H1 (cell line): ENCODE measurements around the gene ESPNL. TPM values are rescaled to one million over a fixed set of nuclear protein-coding genes. Genes with fewer than 3 reads are reported as not detected.

Experiments used
- CTCF ChIA-PET: fragments of 300-600 bp; sonication (Branson Sonifier 250); formaldehyde crosslinking; loops from one replicate; lab custom pipeline; 2021; ENCODE audit not compliant: partially characterized antibody; lab: Charles Lee
- POLR2A ChIA-PET: fragments of 300-600 bp; sonication (Branson Sonifier 250); formaldehyde crosslinking; loops from one replicate; lab custom pipeline; 2021; ENCODE audit warnings: inconsistent platforms; ENCODE audit not compliant: partially characterized antibody; lab: Charles Lee
- DNase-seq, 2 experiments: peaks; one replicate each; pipeline versions ENCODE4 v3.0.0 to v3.0.0-alpha.2; 2010 to 2022; ENCODE audit warnings: low spot score in 2 of 2, low read depth in 1 of 2, mixed read lengths in 1 of 2
- FAIRE-seq: peaks from 2 replicates; lab custom pipeline; 2011; peaks lifted over from hg19 to GRCh38; lab: Jason Lieb, UNC
- H2AFZ ChIP-seq: 2 replicates; pipeline ENCODE4 v1.8.1; 2012; ENCODE audit warnings: low read length, inconsistent platforms
- H2AK5ac ChIP-seq: 2 replicates; pipeline ENCODE4 v1.6.1; 2013; ENCODE audit warnings: low read depth, low read length
- H2BK120ac ChIP-seq: replicated peaks from 2 replicates; pipeline ENCODE3; 2013; ENCODE audit warnings: low read depth, low read length, inconsistent platforms
- H2BK12ac ChIP-seq: 2 replicates; pipeline ENCODE4 v1.6.1; 2013; ENCODE audit warnings: low read depth, low read length
- H2BK15ac ChIP-seq: 2 replicates; pipeline ENCODE4 v1.6.1; 2013; ENCODE audit warnings: low read length
- H2BK20ac ChIP-seq: 2 replicates; pipeline ENCODE4 v1.6.1; 2013; ENCODE audit warnings: low read length
- H2BK5ac ChIP-seq: 2 replicates; pipeline ENCODE4 v1.6.1; 2013; ENCODE audit warnings: low read depth, low read length
- H3K14ac ChIP-seq: 2 replicates; pipeline ENCODE4 v1.6.1; 2013; ENCODE audit warnings: inconsistent platforms; ENCODE audit not compliant: insufficient read length
- H3K18ac ChIP-seq: 2 replicates; pipeline ENCODE4 v1.6.1; 2013; ENCODE audit warnings: low read length; ENCODE audit errors: extremely low read depth
- H3K23ac ChIP-seq: 2 replicates; pipeline ENCODE4 v1.6.1; 2013; ENCODE audit warnings: inconsistent platforms; ENCODE audit not compliant: insufficient read length
- H3K23me2 ChIP-seq: 2 replicates; pipeline ENCODE4 v1.6.1; 2013; ENCODE audit warnings: low read depth, low read length
- H3K27ac ChIP-seq: 2 replicates; pipeline ENCODE4 v1.6.1; 2011; ENCODE audit warnings: low read depth, low read length, inconsistent platforms
- H3K27me3 ChIP-seq, 4 experiments: replicated peaks in 1 of 4; 1 replicate in 1 of 4; 2 replicates in 3 of 4; pipeline versions ENCODE4 v1.6.1 to v1.8.1; 2011 to 2013; ENCODE audit warnings: low read length in 3 of 4, mild to moderate bottlenecking in 3 of 4, inconsistent platforms in 2 of 4, mixed read lengths in 2 of 4, moderate library complexity in 1 of 4; ENCODE audit not compliant: control insufficient read depth in 3 of 4, insufficient read depth in 3 of 4; ENCODE audit errors: extremely low read depth in 1 of 4
- H3K36me3 ChIP-seq, 4 experiments: 2 replicates each; pipeline versions ENCODE4 v1.6.1 to v1.8.1; 2011 to 2013; ENCODE audit warnings: mild to moderate bottlenecking in 4 of 4, low read length in 3 of 4, moderate library complexity in 2 of 4, control low read depth in 1 of 4, inconsistent platforms in 1 of 4; ENCODE audit not compliant: insufficient read depth in 4 of 4, control insufficient read depth in 2 of 4
- H3K4ac ChIP-seq: replicated peaks from 2 replicates; pipeline ENCODE3; 2013; ENCODE audit warnings: low read length, low read depth, mixed read lengths, inconsistent platforms; ENCODE audit not compliant: insufficient read length
- H3K4me1 ChIP-seq, 4 experiments: replicated peaks in 1 of 4; 1 replicate in 1 of 4; 2 replicates in 3 of 4; pipeline versions ENCODE4 v1.6.1 to v1.8.1; 2011 to 2013; ENCODE audit warnings: low read length in 3 of 4, inconsistent platforms in 2 of 4, mixed read lengths in 1 of 4; ENCODE audit not compliant: insufficient read depth in 4 of 4, control insufficient read depth in 3 of 4
- H3K4me2 ChIP-seq, 2 experiments: 2 replicates each; pipeline versions ENCODE4 v1.6.1 to v1.8.1; 2011 to 2013; ENCODE audit warnings: low read depth in 2 of 2, low read length in 2 of 2, control low read depth in 1 of 2, inconsistent platforms in 1 of 2, mild to moderate bottlenecking in 1 of 2; ENCODE audit not compliant: insufficient read depth in 1 of 2
- H3K4me3 ChIP-seq, 4 experiments: fragments of 200-600, 300-600 bp in 1 of 4; sonication (generic), shearing (Covaris generic), sonication (Bioruptor Twin) in 1 of 4; 2 replicates each; pipeline versions ENCODE4 v1.5.1 to v1.8.1; 2011 to 2016; ENCODE audit warnings: low read length in 4 of 4, low read depth in 3 of 4, control low read depth in 2 of 4, inconsistent platforms in 2 of 4, mild to moderate bottlenecking in 2 of 4, mixed read lengths in 1 of 4, moderate library complexity in 1 of 4; ENCODE audit not compliant: insufficient read depth in 2 of 4; ENCODE audit errors: extremely low read depth in 1 of 4
- H3K56ac ChIP-seq: replicated peaks from 2 replicates; pipeline ENCODE3; 2013; ENCODE audit warnings: low read depth, mild to moderate bottlenecking, mixed read lengths, low read length, inconsistent platforms; ENCODE audit not compliant: insufficient read length
- H3K79me1 ChIP-seq: 2 replicates; pipeline ENCODE4 v1.6.1; 2013; ENCODE audit warnings: low read depth, low read length, control low read depth
- H3K79me2 ChIP-seq, 2 experiments: 2 replicates each; pipeline versions ENCODE4 v1.6.1 to v1.8.1; 2012 to 2013; ENCODE audit warnings: low read length in 2 of 2, mild to moderate bottlenecking in 2 of 2, inconsistent platforms in 1 of 2; ENCODE audit not compliant: insufficient read depth in 2 of 2, control insufficient read depth in 1 of 2
- H3K9ac ChIP-seq, 4 experiments: replicated peaks in 1 of 4; 1 replicate in 1 of 4; 2 replicates in 3 of 4; pipeline versions ENCODE4 v1.6.1 to v1.8.1; 2011 to 2013; ENCODE audit warnings: low read depth in 3 of 4, low read length in 3 of 4, control low read depth in 2 of 4, mild to moderate bottlenecking in 2 of 4, moderate library complexity in 2 of 4, inconsistent platforms in 1 of 4; ENCODE audit errors: extremely low read depth in 1 of 4
- H3K9me3 ChIP-seq, 2 experiments: 2 replicates each; pipeline versions ENCODE4 v1.6.1 to v1.8.1; 2012 to 2013; ENCODE audit warnings: mild to moderate bottlenecking in 2 of 2, moderate library complexity in 2 of 2, control low read depth in 1 of 2, inconsistent platforms in 1 of 2, low read depth in 1 of 2, low read length in 1 of 2, mixed read lengths in 1 of 2; ENCODE audit not compliant: insufficient read depth in 2 of 2
- H4K20me1 ChIP-seq, 2 experiments: replicated peaks in 1 of 2; 2 replicates each; pipeline versions ENCODE3 to v1.8.1; 2011 to 2013; ENCODE audit warnings: inconsistent platforms in 2 of 2, low read length in 2 of 2, mild to moderate bottlenecking in 1 of 2; ENCODE audit not compliant: insufficient read depth in 2 of 2, control insufficient read depth in 1 of 2
- H4K5ac ChIP-seq: 2 replicates; pipeline ENCODE4 v1.6.1; 2013; ENCODE audit warnings: low read length, low read depth, mixed read lengths, inconsistent platforms; ENCODE audit not compliant: insufficient read length
- H4K8ac ChIP-seq: 2 replicates; pipeline ENCODE4 v1.8.0; 2013; ENCODE audit warnings: mild to moderate bottlenecking, moderate library complexity, low read length, inconsistent platforms; ENCODE audit not compliant: insufficient read depth; ENCODE audit errors: extremely low read depth
- H4K91ac ChIP-seq: replicated peaks from 2 replicates; pipeline ENCODE3; 2013; ENCODE audit warnings: low read length, mixed read lengths, inconsistent platforms; ENCODE audit not compliant: insufficient read length
- SAP30 ChIP-seq: fragments of 300-600 bp; sonication (generic); IDR thresholded peaks from 2 replicates; pipeline ENCODE4 v1.7.1; 2012; ENCODE audit warnings: low read length, moderate library complexity, mild to moderate bottlenecking, inconsistent platforms; ENCODE audit not compliant: insufficient read depth, insufficient replicate concordance
- SP2 ChIP-seq: IDR thresholded peaks from 2 replicates; pipeline ENCODE4 v1.6.1; 2012; ENCODE audit warnings: mild to moderate bottlenecking, low read length, inconsistent platforms
- WGBS, 2 experiments: shearing (Covaris generic) in 1 of 2; methylation state at CpG; one replicate each; pipeline versions ENCODE4 v1.1.6 to v1.1.7; 2013 to 2015; ENCODE audit warnings: low lambda C conversion rate in 2 of 2, mixed read lengths in 2 of 2, inconsistent platforms in 1 of 2, low coverage in 1 of 2, missing lambda C conversion rate in 1 of 2; ENCODE audit not compliant: insufficient replicate concordance in 2 of 2, insufficient coverage in 1 of 2, insufficient read length in 1 of 2; ENCODE audit errors: extremely low coverage in 1 of 2, missing lambda C conversion rate in 1 of 2; 5-methylcytosine and 5-hydroxymethylcytosine counted together
- polyA plus RNA-seq, 7 experiments: library from polyadenylated mRNA; depleted of rRNA in 3 of 7; stranded (reverse) in 5 of 7; unstranded in 2 of 7; fragments of >200 nt in 5 of 7; fragments of 200-250 nt in 2 of 7; gene quantifications; 1 replicate in 5 of 7; 2 replicates in 1 of 7; 4 replicates in 1 of 7; pipeline versions ENCODE4 v1.2.1 to v1.2.3, GENCODE V29; 2011 to 2013; ENCODE audit warnings: missing spikeins in 2 of 7, mixed read lengths in 2 of 7
- total RNA-seq: library from RNA; stranded (reverse); fragmentation: NEBNext Ultra II Directional; extraction: Animal tissue kit (Norgen Biotek cat#: 25700); gene quantifications from 2 replicates; pipeline ENCODE4 v1.2.1, GENCODE V29; 2021

ESPNL gene
- total and polyA plus RNA-seq, 2 of the 8 experiments (the other 6 are each of a cell fraction or from before 2014, with no cell fraction given), result 0.68 to 1.3 TPM

DNA sequence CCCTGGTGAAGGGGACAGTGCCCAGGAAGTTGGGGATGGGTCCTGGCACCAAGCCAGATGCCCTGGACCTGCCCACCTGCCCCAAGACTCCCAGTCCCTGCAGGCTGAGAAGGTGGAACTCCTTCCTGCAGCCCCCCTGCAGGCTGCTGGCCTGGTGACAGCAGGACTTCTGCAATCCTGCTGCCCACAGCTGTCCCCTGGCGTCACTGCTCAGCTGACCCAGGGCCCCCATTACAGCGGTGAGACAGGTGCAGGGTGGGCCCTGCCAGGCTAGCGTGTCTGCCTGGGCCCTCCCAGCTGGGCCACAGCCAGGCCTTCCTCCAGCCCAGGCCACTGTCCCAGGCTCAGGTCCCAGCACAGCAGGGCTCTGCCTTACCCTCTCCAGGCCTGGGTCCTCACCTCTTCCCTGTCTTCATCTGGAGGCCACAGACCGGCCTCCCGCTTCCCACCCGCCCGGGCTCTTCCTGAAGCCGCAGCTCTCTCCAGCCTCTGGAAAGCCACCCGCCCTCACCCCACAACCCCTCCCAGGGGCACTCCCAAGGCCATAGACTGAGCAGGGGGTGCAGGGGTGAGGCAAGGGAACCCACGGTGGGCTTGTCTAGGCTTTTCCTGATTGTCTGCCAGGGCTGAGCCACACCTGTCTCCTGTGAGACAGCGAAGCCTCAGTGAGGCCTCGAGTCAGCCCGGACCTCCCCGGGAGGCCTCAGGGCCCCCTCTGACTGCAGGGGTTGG lies 49.9 kb downstream of the ESPNL start:
- 96% methylated on average over 13 of the region's 14 CpGs; no CpG with 5 or more reads in 1 of the 2 experiments for WGBS, 2 experiments
- CTCF ChIA-PET, result interaction anchor here (1.8 to 2.8 kb wide), 2 partner anchors 10 to 49 kb away, joined by 5 to 19 read pairs; partner anchors contain the start of gene KLHL30

More for the DNA sequence above, 49.9 kb downstream of the ESPNL start:
- no peaks in the 10 kb centered on the region; a peak in 1 of 8 replicates for H3K36me3 ChIP-seq
- DNase-seq, result no peak
- no peak overlapping the region for H2BK15ac ChIP-seq
- no peaks in the 10 kb centered on the region for H3K79me1 ChIP-seq
- POLR2A ChIA-PET, result no interaction called here
- no peak overlapping the region for H3K4me2 ChIP-seq
- no peak overlapping the region for H2BK20ac ChIP-seq
- H4K91ac ChIP-seq, result no peak overlapping the region
- TF ChIP-seq SP2 (no peak), SAP30 (no peak)
- TF ChIP-seq, all 59 proteins: peak for 0
- Histone ChIP-seq H3K4me3 (no peak overlapping the region), H3K18ac (no peak overlapping the region), H4K5ac (no peak overlapping the region), H3K9me3 (no peaks in the 10 kb centered on the region), H4K8ac (peak overlapping the region; percentile 25; the same call in 1 of the 2 replicates), H3K9ac (no peak overlapping the region), H2BK120ac (no peak overlapping the region), H3K23me2 (no peaks in the 10 kb centered on the region), H2BK12ac (peak overlapping the region; percentile 17; the same call in 1 of the 2 replicates), H3K23ac (no peak overlapping the region), H2AK5ac (no peak overlapping the region), H3K4me1 (peaks cover 0 to 9% (median 5%) of the 10 kb centered on the region in 4 experiments; a peak in 6 of 7 replicates), H3K27me3 (peaks cover 0 to 2% (median under 1%) of the 10 kb centered on the region in 4 experiments; a peak in 1 of 7 replicates), H3K79me2 (no peaks in the 10 kb centered on the region), H3K27ac (no peak overlapping the region), H3K56ac (no peak overlapping the region), H3K4ac (no peak overlapping the region), H2AFZ (no peak overlapping the region), H3K14ac (no peak overlapping the region), H2BK5ac (no peak overlapping the region), H4K20me1 (no peaks in the 10 kb centered on the region)
- FAIRE-seq, result no peak
